GM19328 (cell line): Measurements from ENCODE around the gene IMMT.
"Not testable (repeated sequence)": the region's sequence is repeated elsewhere in the genome, so short reads cannot be mapped to it uniquely, and the experiment has no call there.

Experiments used
- ATAC-seq: cut with Tn5 transposase; IDR thresholded peaks from one replicate; pipeline ENCODE4 v1.9.1; 2021; ENCODE audit warnings: mild to moderate bottlenecking, moderate library complexity; ENCODE audit not compliant: unreplicated experiment

Gene IMMT

GRCh38 chr2:86202336-86202692, 7.1 kb upstream of the IMMT start:
- ATAC-seq, result no peak

- no peak for ATAC-seq
These were observed 6.5 kb upstream of the IMMT start for GRCh38 chr2:86201671-86202335.

DNA sequence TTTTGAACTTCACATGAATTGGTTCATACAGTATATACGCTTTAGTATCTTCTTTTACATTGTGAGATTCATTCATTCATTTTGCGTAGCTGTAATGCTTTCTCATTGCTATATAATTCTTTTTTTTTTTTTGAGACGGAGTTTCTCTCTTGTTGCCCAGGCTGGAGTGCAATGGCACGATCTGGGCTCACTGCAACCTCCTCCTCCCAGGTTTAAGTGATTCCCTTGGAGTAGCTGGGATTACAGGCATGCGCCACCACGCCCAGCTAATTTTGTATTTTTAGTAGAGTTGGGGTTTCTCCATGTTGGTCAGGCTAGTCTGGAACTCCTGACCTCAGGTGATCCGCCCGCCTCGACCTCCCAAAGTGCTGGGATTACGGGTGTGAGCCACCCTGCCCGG, 5.3 kb upstream of the IMMT start:
- not testable (repeated sequence) for ATAC-seq

DNA sequence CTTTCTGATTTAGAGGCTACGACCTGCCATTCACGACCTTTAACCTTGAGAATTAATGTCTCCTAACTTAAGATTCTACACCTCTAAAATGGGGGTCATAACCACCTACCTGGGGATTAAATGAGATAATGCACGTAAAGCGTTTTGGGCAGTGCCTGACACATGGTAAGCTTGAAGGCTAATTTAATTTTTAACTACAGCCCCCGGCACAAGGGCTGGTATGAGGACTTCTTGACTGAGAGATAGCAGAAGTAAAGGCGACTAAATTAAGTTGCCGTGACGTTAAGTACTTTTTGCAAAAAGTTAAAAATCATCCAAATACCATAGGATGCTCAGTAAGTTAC, 4.5 kb upstream of the IMMT start:
- ATAC-seq, result no peak

DNA sequence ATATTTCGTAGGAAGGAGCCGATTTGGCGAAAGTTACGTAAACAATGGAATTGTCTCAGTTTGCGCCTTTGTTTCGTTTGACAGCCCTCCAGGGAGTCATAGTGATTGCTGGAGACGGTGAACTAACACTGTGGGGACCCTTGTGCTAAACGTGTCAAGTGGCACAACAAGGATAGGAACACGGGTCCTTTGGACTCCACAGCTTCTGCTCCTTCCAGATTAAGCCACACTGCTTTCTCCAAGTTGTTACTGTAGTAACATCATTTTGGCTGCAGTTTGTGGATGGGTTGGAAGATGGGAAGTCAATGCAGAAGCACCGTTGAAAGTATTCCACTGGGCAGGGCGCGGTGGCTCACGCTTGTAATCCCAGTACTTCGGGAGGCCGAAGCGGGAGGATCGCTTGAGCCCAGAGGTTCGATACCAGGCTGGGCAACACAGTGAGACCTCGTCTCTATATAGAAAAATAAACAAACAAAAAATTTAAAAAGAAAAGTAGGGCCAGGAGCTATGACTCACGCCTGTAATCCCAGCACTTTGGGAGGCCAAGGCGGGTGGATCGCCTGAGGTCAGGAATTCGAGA, 636 bp upstream of the IMMT start:
- no peak for ATAC-seq

DNA sequence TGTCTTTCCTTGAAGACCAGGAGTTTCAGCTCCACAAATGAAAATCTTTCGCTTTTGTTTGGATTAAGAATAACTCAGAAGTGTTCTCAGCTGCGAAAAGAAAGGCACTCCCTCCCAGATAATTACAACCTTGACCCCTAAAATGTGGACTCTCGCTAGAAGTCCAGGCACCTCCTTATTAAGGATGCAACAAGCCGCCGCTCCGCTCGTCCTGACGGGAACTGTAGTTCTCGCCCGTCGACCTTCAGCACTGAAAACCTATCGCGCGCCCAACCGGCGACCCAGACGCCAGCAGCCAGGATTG, 559 bp downstream of the IMMT start:
- no peak for ATAC-seq

DNA sequence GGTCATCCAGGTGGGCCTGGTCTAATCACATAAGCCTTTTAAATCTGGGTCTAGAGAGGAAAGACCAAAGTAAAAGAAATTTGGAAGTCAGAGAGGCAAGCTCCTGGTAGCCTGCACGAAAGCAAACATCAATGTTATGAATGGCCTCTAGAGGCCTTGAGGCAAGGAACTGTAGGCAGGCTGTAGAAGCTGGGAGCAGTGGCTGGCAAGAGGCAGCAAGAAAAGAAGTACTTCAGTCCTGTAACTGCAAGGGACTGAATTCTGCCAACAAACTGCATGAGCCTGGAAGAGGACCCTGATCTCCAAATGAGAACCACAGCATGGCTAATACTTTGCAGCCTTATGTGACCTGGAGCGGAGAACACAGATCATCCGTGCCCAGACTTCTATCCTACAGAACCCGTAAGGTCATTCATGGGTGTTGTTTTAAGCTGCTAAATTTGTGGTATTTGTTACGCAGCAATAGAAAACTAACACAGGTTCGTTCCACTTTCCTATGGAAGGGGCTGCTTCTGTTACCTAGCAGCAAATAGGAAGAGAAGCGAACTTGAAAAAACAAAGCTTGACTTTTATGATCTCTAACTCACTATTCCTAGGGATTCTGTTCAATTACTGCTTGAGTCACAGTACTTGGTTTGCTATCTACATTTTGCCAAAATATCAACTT, 1.2 kb downstream of the IMMT start:
- ATAC-seq, result no peak

DNA sequence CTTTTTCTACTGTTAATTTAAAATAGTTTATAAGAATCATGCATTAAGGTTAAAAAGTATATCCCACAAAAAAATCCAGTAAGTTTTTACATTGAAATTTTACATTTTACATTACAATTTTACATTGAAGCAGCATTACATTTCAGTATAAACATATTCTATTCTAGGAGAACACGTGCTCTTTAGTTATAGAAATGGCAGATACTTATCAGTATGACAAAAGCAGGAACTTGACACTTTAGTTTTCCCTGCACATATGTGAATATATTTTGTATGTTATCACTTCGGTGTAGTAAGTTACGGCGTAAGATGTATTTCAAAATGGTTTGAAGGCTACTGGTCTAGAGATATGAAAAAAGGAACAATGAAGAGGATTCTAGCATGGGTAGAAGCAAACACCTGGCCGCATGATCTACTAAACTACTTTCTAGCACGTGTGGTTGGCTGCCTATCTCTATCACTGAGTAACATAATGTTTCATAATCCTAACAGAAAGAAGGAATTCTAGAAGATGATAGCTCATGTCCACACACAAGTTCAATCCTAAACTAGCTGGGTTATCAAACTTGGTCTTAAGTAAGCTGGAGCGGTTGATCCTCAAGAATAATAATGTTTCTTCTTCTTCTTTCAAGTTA, 5.4 kb downstream of the IMMT start:
- ATAC-seq, result no peak

GRCh38 chr2:86186431-86186830, 8.8 kb downstream of the IMMT start:
- no peak for ATAC-seq

DNA sequence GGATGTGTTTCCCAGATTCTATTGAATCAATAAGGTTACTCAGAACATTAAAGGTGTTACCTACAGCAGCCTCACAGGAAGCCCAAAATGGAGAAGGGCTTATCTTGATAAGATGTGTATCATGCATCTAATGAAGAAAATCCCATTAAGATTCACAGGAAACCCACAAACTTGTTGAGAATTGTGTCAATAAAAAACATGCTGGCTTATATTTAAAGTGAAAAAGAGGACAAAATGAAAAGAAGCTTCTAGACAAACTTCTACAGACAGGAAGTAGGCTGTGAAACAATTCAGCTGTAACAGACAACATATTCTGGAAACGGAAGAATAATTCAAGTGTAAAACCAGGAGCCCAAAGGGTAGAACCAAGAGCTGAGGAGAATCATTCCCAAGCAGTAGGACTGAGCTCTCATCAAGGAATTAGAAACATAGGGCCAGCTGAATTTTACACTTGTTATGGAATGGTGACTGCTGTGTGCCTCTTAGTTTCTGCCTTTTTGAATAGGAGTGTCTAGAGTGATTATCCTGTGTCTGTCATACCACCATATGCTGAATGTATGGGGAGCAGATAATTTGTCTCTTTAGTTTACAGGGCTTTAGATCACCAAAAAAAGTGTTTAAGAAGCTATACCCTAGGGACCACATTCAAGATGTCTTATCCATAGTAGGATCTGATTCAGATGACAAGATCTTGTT, 9.6 kb downstream of the IMMT start:
- ATAC-seq, result no peak

- ATAC-seq, result no peak
These were observed 18.7 kb downstream of the IMMT start for GRCh38 chr2:86176597-86176996.

GRCh38 chr2:86175828-86176227, 19.4 kb downstream of the IMMT start:
- ATAC-seq, result no peak

GRCh38 chr2:86174445-86174844, 20.8 kb downstream of the IMMT start:
- no peak for ATAC-seq

DNA sequence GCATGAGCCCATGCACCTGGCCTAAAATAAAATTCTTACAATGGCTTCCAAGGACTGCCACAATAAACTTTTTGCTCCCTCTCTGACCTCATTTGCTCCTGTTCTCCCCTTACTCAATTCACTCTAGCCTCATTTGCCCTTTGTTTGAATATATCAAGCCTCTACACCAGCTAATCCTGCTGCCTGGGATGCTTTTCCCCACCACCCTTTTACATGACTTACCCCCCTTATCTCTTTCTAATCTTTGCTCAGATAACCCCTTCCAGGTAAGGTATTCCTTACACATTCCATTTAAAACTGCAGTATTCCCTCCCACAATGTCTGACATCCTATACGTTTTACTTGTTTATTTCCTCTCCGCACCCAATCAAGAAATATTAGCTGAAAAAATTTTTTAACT, 22.7 kb downstream of the IMMT start:
- ATAC-seq, result no peak

GRCh38 chr2:86171295-86171694, 24.0 kb downstream of the IMMT start:
- no peak for ATAC-seq

DNA sequence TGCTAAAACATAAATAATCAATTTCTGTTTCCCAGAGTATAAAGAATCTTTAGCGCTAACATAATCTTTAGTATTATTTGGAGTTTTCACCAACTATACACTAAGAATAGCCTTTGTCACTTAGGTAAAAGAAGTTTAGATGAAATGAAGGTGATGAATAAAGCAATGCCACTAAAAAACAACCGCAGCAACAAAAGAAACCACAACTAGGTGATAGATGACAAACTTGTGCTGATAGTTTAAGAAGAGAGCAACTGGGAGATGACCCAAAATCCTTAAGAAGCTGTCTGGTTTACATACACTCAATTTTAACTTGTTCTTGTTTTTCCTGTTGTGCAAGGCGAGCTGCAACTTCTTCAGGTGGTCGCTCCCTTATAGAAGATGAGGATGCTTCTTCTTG, 24.8 kb downstream of the IMMT start:
- no peak for ATAC-seq

DNA sequence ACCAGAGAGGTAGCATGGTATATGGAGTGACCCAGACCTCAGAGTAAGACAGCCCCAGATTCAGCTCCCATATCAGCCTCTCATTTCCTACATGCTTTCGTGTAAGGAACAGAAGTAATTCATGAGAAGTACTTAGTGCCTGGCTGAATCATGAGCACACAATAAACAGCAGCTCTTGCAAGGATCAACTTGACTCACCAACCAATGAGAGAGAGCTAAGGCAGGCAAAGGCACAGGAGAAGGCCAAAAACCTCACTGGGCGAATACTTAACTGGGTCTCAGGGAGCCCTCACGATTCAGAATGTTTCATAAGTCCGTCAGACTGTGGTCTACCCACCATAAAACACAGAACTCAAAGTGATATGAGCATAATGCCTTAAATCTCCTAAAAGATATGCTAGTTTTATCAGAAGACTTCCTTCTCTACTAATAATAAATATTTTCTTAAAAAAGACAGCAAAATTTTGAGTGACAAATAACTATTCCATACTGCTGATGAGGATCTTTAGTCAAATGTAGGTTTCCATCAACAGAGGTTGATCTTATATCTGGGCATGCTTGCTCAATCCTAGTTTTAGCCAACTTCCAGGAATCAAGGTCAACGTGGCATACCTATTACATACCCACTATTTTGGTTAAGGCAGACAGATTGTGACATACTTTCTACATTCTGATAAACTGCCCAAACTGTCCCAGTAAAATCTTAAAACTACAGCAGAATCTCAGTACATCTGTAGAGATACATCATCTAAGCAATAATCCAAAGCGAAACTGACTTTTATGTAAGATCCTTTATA, 34.9 kb downstream of the IMMT start:
- ATAC-seq, result no peak

DNA sequence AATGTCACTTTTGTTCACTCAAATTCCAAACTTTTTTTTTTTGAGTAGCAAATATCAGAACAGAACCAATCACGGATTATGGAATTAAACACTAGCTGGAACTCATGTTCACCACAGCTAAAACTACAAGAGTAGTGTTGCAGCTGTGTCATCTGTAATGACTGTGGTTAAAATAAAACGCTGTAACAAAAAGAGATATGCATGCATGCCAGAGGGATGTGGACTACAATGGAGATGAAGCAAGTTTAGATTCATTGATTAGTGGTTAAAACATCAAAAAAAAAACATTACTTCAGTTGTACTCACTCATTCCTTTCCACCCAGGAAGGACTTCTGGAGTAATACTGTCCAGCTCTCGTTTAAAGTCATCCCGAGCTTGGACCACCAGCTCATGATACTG, 37.0 kb downstream of the IMMT start:
- ATAC-seq, result no peak

- ATAC-seq, result no peak
These were observed 38.2 kb downstream of the IMMT start for GRCh38 chr2:86157009-86157556.

DNA sequence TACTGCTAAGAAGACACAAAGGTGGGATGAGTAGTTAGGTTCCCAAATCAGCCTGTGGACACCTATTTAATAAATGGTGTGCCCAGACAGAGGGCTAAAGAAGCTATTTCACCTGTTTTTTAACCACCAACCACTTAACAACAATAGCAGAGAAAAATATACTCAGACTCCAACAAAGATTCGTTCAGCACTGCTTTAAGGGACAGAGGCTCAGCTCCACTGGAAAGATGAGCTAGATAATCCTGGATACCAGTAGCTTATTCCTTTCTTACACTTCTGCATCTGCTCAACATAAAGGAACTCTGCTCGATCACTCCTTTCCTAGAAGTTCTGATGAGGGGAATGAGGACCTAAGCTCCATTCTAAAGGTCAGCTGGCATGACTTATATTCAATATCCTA, 44.8 kb downstream of the IMMT start:
- ATAC-seq, result no peak

DNA sequence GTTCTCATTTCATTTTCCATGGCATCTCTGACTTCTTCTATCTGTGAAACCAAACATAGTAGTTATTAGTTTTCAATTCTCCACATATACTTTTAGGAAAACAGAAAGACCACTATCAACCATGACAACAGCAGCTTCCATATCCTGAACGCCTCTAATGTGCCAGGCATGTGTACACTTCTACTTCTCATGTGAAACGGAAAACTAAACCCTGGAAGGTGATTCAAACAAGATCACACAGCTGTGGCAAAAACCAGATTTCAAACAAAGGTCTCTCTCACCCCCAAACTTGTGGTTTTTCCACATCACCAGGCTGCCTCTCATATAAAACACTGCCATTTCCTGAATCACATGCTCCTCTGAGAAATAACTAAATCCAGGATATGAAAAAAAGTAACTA, 47.5 kb downstream of the IMMT start:
- no peak for ATAC-seq
